ENCODE data around the gene SLC2A10. TPM values are rescaled to one million over a fixed set of nuclear protein-coding genes. Genes with fewer than 3 reads are reported as not detected.

Gene SLC2A10
- total RNA-seq, 1 experiment from 2014 or later = 0.05 TPM

DNA sequence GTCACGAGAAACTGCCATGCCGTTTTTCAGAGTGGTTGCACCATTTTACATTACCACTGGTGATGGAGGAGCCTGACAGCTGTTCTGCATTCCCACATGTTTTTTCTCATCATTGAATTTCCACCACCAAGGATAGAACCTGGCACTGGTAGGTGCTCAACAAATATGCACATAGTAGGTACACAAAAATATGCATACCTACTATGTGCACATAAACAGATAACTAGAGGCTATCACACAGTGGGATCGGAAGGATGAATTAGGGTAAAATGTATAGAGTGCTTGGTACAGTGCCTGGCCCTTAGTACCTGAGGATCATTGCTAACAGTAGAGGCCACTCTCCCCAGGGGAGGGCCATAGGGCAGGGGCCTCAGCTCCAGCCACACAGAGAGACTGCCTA lies 47.0 kb downstream of the SLC2A10 start:
- ChIA-PET RAD21 (ENCODE audit: low non-redundant PET in 1 of 2, low total read pairs in 2 of 2, uncharacterized antibody in 2 of 2, unreplicated experiment in 2 of 2) (no interaction called here), CTCF (interaction anchor here (1.5 kb wide), 1 partner anchor 13 kb away, joined by 3 read pairs; no protein-coding TSS in a partner anchor), POLR2A (no interaction called here)
- Histone ChIP-seq H2AFZ (ENCODE audit: low read depth, low read length, poor library complexity, severe bottlenecking) (no peak overlapping the region), H3K27ac (ENCODE audit: low read depth, low read length) (no peak overlapping the region), H3K4me3 (replicated peaks in 1 of 2; ENCODE audit: low read depth in 1 of 2, low read length in 2 of 2) (no peak overlapping the region), H3K4me1 (ENCODE audit: control insufficient read depth in 1 of 2, insufficient read depth in 2 of 2, low read length in 2 of 2) (peaks cover 0 to 7% of the 10 kb centered on the region in 2 experiments; a peak in 1 of 4 replicates), H3K36me3 (ENCODE audit: control insufficient read depth in 1 of 2, insufficient read depth in 2 of 2, low read length in 2 of 2) (no peaks in the 10 kb centered on the region), H3K4me2 (ENCODE audit: low read length) (no peak overlapping the region), H3K79me2 (ENCODE audit: insufficient read depth, low read length) (no peaks in the 10 kb centered on the region), H3K27me3 (ENCODE audit: insufficient read depth, low read length) (no peaks in the 10 kb centered on the region), H3K9ac (ENCODE audit: low read length) (no peak overlapping the region), H3K9me2 (ENCODE audit: insufficient read depth) (no peaks in the 10 kb centered on the region), H4K20me1 (ENCODE audit: insufficient read depth) (no peaks in the 10 kb centered on the region), H3K9me3 (ENCODE audit: control insufficient read depth in 1 of 2, insufficient read depth in 1 of 2, low read depth in 1 of 2, low read length in 2 of 2) (no peaks in the 10 kb centered on the region)
- intact Hi-C loops (cut with micrococcal nuclease) = loop anchor here (10.0 kb wide), 1 partner anchor 268 kb away; no protein-coding TSS in a partner anchor
- no TSS peak for BruUV-seq (replicated peaks)
- DNase-seq (ENCODE audit: low read depth, low spot score) = no peak
- no peak for TF ChIP-seq CEBPB (IDR thresholded peaks at IDR 0.05; ENCODE audit: low read depth)
- no peak for TF ChIP-seq YY1 (IDR thresholded peaks at IDR 0.05; ENCODE audit: extremely low read depth, insufficient replicate concordance, low read depth, low read length)
- no peak for TF ChIP-seq ELF1 (IDR thresholded peaks at IDR 0.05; ENCODE audit: borderline replicate concordance, low read depth)
- TF ChIP-seq RAD21 (IDR thresholded peaks at IDR 0.05; ENCODE audit: low read depth) = no peak
- TF ChIP-seq EZH2 (IDR thresholded peaks at IDR 0.05) = no peak
- TF ChIP-seq, protein P1, sequence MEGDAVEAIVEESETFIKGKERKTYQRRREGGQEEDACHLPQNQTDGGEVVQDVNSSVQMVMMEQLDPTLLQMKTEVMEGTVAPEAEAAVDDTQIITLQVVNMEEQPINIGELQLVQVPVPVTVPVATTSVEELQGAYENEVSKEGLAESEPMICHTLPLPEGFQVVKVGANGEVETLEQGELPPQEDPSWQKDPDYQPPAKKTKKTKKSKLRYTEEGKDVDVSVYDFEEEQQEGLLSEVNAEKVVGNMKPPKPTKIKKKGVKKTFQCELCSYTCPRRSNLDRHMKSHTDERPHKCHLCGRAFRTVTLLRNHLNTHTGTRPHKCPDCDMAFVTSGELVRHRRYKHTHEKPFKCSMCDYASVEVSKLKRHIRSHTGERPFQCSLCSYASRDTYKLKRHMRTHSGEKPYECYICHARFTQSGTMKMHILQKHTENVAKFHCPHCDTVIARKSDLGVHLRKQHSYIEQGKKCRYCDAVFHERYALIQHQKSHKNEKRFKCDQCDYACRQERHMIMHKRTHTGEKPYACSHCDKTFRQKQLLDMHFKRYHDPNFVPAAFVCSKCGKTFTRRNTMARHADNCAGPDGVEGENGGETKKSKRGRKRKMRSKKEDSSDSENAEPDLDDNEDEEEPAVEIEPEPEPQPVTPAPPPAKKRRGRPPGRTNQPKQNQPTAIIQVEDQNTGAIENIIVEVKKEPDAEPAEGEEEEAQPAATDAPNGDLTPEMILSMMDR (IDR thresholded peaks at IDR 0.05 in 2 of 3, conservative IDR thresholded peaks at IDR 0.05 in 1 of 3; ENCODE audit: borderline replicate concordance in 1 of 3, insufficient read depth in 1 of 3, low read depth in 2 of 3, low read length in 2 of 3) = no peak
- TF ChIP-seq TCF7L2 (IDR thresholded peaks at IDR 0.05; ENCODE audit: borderline replicate concordance, extremely low read depth, insufficient read depth, insufficient read length) = no peak
- TF ChIP-seq, protein P2, sequence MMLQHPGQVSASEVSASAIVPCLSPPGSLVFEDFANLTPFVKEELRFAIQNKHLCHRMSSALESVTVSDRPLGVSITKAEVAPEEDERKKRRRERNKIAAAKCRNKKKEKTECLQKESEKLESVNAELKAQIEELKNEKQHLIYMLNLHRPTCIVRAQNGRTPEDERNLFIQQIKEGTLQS (IDR thresholded peaks at IDR 0.05) = no peak
- no peak for TF ChIP-seq EGR1 (IDR thresholded peaks at IDR 0.05; ENCODE audit: low read depth)
- TF ChIP-seq POLR2AphosphoS5 (IDR thresholded peaks at IDR 0.05; ENCODE audit: low read depth, low read length) = no peak
- TF ChIP-seq EZH2phosphoT487 (IDR thresholded peaks at IDR 0.05; ENCODE audit: borderline replicate concordance) = no peak
- ATAC-seq = no peak
